CD4-positive, alpha-beta T cell treated with Interleukin-15 for 4 hours (primary cell): ENCODE data around the gene CDH15.
"Not testable (repeated sequence)": the region's sequence is repeated elsewhere in the genome, so short reads cannot be mapped to it uniquely, and the experiment has no call there.

Experiments
- DNase-seq: peaks from one replicate; pipeline ENCODE4 v3.0.0-alpha.2; 2020; ENCODE audit warnings: low spot score

Gene CDH15

GRCh38 chr16:89172528-89173173 is 1.1 kb downstream of the CDH15 start:
- no peak for DNase-seq

GRCh38 chr16:89173174-89173921 is 1.8 kb downstream of the CDH15 start:
- no peak for DNase-seq

DNA sequence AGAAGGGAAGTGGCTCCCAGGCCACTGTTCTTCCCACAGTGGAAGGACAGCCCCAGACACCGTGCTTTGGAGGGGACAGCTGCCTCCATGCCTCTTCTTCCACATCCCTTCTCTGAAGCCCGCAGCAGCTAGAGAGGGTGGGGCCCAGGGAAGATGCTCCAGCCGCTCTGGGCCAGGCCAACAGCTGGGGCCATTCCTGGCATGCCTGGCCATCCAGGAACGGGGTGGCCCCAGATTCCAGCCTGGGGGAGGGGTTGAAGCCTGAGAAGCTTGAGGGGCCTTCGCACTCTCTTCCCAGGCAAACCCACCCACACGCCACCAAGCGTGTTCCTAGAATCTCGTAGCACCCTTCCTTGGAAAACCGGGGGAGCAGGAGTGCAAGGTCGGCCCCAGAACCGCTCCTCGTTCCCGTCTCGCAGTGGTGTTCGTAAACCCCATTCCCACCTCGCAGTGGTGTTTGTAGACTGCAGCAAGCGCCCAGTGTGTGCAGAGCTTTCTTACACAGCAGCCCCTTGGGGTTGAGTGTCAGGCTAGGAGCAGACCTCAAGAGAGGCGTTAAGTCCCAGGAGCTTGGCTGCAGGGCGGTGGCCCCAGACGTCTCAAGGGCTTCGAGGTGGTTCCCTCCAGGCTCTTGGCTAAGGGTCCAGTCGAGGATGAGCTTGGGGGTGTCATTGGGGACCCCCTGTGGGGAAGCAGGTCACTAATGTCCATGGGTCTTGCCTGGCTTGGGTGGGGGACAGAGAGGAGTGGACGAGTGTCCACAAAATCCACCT is 2.7 kb downstream of the CDH15 start:
- DNase-seq = no peak

DNA sequence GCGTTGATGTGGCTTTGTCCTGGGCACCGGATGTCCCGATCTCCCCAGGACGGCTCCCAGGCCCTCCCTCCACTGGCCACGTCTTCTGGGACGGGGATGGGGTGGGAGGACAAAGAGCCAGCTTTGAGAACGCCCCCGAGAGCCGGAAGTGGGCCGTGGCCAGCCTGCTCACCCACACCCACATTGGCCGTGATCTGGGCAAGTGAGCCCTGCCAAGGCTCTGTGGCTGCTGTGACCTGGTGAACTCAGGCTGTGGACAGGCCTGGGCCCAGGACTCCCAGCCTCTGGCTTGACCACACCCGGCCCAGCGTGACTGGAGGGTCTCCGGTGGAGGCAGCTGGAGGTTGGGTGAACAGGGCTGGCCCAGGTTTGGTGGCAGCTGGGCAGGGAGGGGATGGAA is 3.3 kb downstream of the CDH15 start:
- DNase-seq = no peak

DNA sequence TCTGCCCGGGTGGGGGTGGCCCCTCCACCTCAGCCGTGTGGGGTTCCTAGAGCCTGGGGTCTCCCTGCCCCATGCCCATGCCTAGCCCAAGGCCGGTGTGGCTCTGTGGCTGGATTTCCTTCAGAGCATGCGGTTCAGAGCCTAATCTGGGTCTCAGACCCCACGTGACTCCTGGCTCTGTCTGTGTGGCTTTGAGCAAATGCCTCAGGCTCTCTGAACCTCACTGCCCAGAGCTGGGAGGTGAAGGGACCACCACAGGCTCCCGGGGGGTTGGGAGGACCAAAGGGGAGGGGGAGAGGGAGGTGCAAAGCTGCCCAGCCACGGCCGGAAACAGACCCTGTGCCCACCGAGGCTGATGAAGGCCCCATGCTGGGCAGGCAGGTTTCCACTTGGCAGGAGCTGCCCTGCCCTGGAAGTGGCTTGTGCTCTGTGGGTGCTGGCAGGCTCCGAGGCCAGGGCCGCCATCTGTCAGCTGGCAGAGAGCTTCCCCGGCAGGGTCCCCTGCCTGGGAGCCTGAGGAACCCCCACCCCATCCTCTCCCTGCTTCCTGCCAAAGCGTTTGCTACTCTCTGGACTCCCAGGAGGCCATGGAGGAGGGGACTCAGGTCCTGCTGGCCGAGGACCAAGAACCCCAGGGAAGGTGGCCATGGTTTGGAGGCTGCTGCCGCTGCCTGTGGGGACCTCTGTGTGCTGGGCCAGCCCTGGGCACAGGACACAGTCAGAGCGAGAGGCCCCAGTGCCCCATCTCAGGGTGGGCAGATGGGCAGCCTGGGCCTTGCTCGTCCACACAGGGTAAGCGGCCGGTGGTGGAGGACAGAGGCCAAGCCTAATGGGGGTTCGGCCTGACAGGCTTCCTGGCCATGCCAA is 4.0 kb downstream of the CDH15 start:
- no peak for DNase-seq

DNA sequence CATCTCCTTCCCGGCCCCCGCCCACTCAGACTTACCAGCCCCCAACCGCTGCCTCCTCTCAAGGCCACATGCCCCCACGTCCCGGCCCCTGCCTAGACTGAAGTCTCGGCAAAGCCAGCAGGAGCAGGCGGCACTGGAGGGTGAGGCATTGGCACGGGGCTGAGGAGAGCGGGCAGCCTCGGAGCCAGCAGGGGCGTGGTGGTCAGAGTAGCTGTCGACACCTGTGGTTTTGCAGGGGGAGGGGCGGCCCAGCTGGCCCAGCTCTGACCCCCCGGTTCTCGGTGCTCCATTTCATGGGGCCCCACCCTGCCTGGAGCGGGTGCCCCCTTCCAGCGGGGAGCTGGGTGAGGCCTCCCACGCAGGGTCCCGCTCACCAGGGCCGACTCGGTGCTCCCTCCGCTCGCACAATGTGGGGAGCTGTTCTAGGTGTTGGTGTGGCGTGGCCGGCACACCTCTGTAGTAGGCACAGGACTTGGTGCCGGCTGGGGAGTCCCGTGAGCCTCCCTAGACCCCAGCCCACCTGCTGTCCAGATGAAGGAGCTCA is 4.7 kb downstream of the CDH15 start:
- no peak for DNase-seq

DNA sequence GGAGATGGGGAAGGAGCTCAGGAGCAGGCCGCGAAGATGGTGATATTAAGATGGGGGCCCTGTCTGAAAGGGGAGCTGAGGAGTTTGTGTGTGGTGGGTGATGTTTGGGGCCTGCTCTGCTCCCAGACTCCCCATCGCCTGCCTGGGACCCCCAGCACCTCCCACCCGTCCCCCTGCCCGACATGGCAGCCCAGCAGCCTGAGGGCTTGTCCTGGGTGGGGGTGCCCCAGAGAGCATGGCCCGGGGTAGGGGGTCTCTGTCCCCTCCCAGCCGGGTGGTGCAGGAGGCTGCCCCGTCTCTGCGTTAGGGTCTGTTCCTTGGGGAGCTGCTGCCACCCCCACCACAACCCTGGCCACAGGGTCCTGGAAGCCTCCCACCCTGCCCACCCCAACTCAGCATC is 5.2 kb downstream of the CDH15 start:
- DNase-seq = no peak

GRCh38 chr16:89177501-89177900 is 6.0 kb downstream of the CDH15 start:
- DNase-seq = no peak

DNA sequence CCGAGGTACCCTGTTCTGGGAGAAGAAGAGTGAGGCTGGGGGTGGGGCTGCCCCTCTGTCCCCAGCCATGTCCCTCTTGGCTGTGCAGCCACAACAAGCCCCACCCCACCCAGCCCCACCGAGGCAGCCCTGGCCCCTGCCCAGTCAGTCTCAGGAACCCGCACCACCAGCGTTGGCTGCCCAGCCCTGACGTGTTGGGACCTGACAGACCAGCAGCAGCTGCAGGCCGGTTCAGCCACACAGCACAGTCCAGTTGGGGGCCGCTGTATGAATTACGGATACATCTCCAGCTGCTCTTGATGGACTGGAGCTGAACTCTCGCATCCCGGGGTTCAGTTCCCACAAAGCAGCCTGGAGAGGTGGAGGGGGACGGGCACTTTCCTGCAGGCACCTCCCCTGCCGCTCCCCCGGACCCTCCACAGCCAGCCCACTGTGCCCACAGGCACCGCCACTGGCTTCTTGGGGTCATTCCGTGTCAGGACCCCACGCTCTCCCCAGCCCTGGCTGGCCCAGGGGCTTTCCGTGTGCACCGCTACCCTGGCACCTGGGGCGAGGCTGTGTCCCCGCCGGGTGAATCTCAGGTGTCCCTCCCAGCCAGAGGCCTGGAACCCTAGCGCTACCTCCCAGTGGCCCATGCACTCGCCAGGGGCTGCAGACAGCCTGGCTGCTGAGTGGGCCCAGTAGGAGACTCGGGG is 7.1 kb downstream of the CDH15 start:
- no peak for DNase-seq

DNA sequence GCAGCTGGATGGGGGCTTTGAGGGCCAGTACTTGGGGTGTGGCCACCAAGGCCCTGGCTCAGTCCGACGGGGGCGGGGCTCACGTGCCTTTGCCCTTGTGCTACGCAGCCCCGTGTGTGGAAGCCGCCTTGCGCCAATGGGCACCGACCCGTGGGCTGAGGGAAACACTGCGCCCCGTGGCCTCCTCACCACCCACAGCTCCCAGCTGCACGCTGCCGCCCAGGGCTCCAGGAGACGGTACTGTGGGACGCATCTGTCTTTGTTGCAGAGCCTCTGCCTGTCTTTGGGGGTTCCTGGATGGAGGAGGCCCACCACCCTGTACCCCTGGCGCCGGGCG is 7.6 kb downstream of the CDH15 start:
- DNase-seq = no peak

- DNase-seq = no peak
These were observed 8.2 kb downstream of the CDH15 start for GRCh38 chr16:89179656-89180315.

- DNase-seq = no peak
These were observed 11.9 kb downstream of the CDH15 start for GRCh38 chr16:89183463-89183862.

- no peak for DNase-seq
These were observed 12.6 kb downstream of the CDH15 start for GRCh38 chr16:89183975-89184676.

DNA sequence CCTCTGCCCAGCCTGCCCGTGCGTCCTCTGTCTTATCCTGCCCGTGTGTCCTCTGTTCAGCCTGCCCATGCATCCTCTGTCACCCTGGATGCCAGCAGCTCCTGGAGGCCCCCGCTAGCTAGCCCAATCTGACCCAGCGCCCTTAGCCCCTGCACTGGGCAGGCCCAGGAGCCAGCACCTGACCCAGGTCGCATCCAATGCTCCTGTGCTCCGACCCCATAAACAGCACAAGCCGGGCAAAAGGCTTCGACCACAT is 13.1 kb downstream of the CDH15 start:
- DNase-seq = no peak

DNA sequence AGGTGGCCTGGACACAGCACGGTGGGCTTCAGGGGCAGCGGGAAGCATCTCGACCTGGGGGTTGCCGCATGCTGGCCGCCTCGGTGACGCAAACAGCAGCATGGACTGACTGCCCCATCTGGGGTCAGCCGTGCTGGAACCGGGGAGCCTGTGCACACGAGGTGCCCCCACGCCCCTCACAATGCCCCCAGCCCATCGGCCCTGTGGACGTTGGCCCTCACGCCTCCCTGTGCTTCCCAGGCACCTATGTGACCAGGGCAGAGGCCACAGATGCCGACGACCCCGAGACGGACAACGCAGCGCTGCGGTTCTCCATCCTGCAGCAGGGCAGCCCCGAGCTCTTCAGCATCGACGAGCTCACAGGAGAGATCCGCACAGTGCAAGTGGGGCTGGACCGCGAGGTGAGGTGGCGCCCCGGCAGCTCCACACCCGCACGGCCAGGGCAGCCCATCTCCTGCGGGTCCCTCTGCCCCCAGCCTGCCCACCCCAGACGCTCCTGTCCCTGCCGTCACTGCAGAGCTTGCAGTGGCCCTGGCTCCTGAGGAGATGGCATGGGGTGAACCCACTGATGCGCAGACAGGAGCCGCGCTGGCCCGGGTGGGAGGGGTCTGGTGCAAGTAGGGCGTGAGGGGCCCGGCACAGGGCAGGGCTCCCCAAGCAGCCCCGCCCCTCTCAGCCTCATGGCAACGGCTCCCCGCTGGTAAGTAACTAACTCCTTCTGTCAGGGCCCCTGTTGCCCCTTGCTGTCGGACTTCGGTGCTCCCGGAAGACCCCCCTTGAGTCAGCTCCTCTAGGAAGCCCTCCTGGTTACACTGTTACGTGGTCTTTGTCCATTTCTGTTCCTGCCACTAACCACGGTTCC is 13.6 kb downstream of the CDH15 start:
- no peak for DNase-seq

GRCh38 chr16:89185887-89186592 is 14.5 kb downstream of the CDH15 start:
- DNase-seq = not testable (repeated sequence)

GRCh38 chr16:89186593-89187031 is 15.1 kb downstream of the CDH15 start:
- not testable (repeated sequence) for DNase-seq

DNA sequence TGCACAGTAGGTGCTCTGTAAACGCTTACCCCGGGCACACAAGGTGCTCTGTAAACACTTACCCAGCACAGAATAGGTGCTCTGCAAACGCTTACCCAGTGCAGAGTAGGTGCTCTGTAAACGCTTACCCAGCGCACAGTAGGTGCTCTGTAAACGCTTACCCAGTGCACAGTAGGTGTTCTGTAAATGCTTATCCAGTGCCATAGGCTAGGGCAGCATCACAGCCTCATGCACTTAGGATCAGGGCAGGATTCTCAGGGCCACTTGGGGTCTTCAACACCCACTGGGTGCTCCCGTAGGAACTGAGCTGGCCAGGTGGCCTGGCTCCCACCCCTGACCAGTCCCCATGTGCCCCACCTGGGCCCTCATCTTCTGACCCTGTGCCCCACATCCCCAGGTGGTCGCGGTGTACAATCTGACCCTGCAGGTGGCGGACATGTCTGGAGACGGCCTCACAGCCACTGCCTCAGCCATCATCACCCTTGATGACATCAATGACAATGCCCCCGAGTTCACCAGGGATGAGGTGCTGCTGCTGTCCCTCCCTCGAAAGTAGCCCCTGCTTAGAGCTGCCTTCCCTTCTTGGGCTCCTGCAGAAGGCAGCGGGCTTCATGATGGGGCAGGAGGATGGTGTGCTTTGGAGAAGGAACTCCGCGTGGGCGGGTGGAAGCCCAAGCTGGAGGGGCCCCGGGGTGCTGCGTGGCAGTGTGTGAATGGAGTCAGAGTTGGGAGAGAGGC is 15.7 kb downstream of the CDH15 start:
- DNase-seq = no peak
